AG04449 (cell line): ENCODE results near the gene KCNJ15.
"Not testable (repeated sequence)": the region's sequence is repeated elsewhere in the genome, so short reads cannot be mapped to it uniquely, and the experiment has no call there.

Experiments used
- CTCF ChIA-PET: fragments of 350-600 bp; formaldehyde crosslinking; extraction: SDS; loops from one replicate; lab custom pipeline; 2021; ENCODE audit warnings: antibody characterized with exemption; lab: Yijun Ruan, JAX
- POLR2A ChIA-PET: fragments of 400-600, 350-600 bp; formaldehyde crosslinking; extraction: SDS; loops from one replicate; lab custom pipeline; 2020; ENCODE audit warnings: antibody characterized with exemption, inconsistent platforms; lab: Yijun Ruan, JAX
- DNase-seq: peaks from one replicate; pipeline ENCODE4 v3.0.0-alpha.2; 2010; ENCODE audit warnings: low read depth, low spot score
- H3K4me3 ChIP-seq: 2 replicates; pipeline ENCODE4 v1.5.1; 2011; ENCODE audit warnings: low read depth, mild to moderate bottlenecking, control low read depth, low read length
- CTCF ChIP-seq: IDR thresholded peaks from one replicate; pipeline ENCODE4 v1.5.1; 2011; ENCODE audit warnings: mild to moderate bottlenecking, moderate library complexity, low read length, control low read depth, inconsistent platforms; ENCODE audit not compliant: insufficient read depth; ENCODE audit errors: missing control alignments

KCNJ15 gene

GRCh38 chr21:38242061-38242460, 14.7 kb upstream of the KCNJ15 start:
- no peak for TF ChIP-seq CTCF
- POLR2A ChIA-PET = interaction anchor here (0.6 kb wide), 1 partner anchor 424 kb away, joined by 4 read pairs; no protein-coding TSS in a partner anchor
- CTCF ChIA-PET = interaction anchor here (0.8 to 1.2 kb wide), 3 partner anchors 24 to 113 kb away, joined by 3 to 4 read pairs (median 3); no protein-coding TSS in a partner anchor
- H3K4me3 ChIP-seq = no peak overlapping the region
- no peak for DNase-seq

GRCh38 chr21:38243732-38244406, 12.9 kb upstream of the KCNJ15 start:
- no peak for TF ChIP-seq CTCF
- no peak for DNase-seq
- ChIA-PET CTCF (interaction anchor here (1.0 to 1.3 kb wide), 3 partner anchors 25 to 108 kb away, joined by 3 to 7 read pairs (median 4); no protein-coding TSS in a partner anchor), POLR2A (interaction anchor here (1.4 kb wide), 1 partner anchor 108 kb away, joined by 4 read pairs; no protein-coding TSS in a partner anchor)
- no peak overlapping the region for H3K4me3 ChIP-seq

DNA sequence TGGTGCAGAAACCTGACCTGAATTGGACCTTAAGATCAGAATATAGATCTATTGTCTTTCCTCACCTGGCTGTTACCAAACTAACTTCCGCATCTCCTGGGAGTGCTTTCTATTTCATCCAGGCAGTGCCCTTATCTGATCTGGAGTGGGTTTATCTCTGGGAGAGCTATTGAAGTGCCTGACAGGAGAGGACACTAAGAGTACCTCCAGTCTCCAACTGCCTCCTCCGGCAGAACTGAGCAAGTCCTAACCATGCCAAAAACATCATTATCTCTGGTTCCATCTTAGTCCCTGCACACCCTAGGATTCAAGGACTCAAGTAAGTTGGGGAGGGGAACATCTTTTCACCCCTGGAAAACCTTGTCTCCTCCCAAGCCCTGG, 12.4 kb upstream of the KCNJ15 start:
- ChIA-PET CTCF (interaction anchor here (1.0 to 3.0 kb wide), 2 partner anchors 87 to 108 kb away, joined by 3 to 14 read pairs; no protein-coding TSS in a partner anchor), POLR2A (interaction anchor here (1.4 kb wide), 1 partner anchor 108 kb away, joined by 4 read pairs; no protein-coding TSS in a partner anchor)
- no peak for TF ChIP-seq CTCF

DNA sequence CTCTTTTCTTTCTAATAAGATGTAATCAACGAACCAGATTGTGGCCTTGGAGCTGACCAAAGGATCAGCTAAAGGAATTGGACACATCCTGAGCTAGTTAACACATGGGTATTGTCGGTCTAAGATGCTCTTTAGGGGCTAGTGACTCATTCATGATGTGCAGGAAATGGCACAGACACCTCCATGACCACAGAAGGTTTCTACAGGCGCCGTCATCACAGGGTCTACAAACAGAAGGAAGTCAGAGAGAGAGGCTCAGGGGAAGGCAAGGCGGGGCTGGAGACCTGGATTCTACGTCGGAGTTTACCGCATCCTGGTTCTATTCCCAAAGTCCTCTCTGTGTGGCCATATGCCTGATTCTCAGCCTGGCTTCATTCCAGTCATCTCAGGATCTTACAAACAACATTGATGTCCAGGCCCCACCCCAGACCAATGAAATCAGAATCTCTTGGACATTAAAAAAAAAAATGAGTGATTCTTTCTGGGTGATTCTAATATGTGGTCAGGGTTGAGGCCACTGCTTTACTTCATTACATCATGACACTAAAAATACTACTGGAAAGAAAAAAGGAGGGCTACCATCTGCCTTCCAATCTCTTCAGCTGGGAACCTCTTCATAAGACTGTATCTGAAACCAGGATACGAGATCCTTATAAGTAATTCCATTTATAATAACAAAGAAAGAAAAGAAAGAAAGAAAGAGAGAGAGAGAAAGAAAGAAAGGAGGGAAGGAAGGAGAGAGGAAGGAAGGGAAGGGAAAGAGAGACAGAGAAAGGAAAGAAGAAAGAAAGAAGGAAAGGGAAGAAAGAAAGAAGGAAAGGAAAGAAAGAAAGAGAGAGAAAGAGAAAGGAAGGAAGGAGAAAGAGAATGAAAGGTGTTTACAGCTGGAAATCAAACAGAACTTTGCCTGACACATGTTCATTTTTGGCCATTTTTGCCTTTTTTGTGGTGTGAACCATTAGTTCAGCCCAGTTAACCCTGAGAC, 11.6 kb upstream of the KCNJ15 start:
- CTCF ChIA-PET = interaction anchor here (1.0 to 3.0 kb wide), 3 partner anchors 26 to 107 kb away, joined by 3 to 14 read pairs (median 9); no protein-coding TSS in a partner anchor
- POLR2A ChIA-PET = interaction anchor here (0.7 to 1.4 kb wide), 2 partner anchors 79 to 107 kb away, joined by 4 read pairs; no protein-coding TSS in a partner anchor
- DNase-seq = peak; percentile 86
- no peak for TF ChIP-seq CTCF
- no peak overlapping the region for H3K4me3 ChIP-seq

More for the DNA sequence above, 12.4 kb upstream of the KCNJ15 start:
- DNase-seq = no peak
- no peak overlapping the region for H3K4me3 ChIP-seq

- POLR2A ChIA-PET = no interaction called here
These were observed 10.3 kb upstream of the KCNJ15 start for GRCh38 chr21:38246511-38246910.

GRCh38 chr21:38247054-38247453, 9.7 kb upstream of the KCNJ15 start:
- POLR2A ChIA-PET, H3K4me3 ChIP-seq, DNase-seq: not testable (repeated sequence)
- CTCF ChIA-PET = interaction anchor here (3.0 kb wide), 1 partner anchor 105 kb away, joined by 14 read pairs; no protein-coding TSS in a partner anchor

More at GRCh38 chr21:38246511-38246910, 10.3 kb upstream of the KCNJ15 start:
- no peak for DNase-seq
- no peak overlapping the region for H3K4me3 ChIP-seq
- no peak for TF ChIP-seq CTCF
- CTCF ChIA-PET = interaction anchor here (0.9 to 3.0 kb wide), 3 partner anchors 11 to 106 kb away, joined by 3 to 14 read pairs (median 9); no protein-coding TSS in a partner anchor
